Memory B cell (primary cell): ENCODE results near the gene CITED4.

Experiments
- ATAC-seq: fragments of 150-1000 bp; cut with Tn5 transposase; 2 replicates; pipeline ENCODE4 v1.10.0; 2021; ENCODE audit warnings: low read depth, mild to moderate bottlenecking, moderate library complexity
- DNase-seq, 2 donors: peaks; one replicate each; pipeline ENCODE4 v3.0.0; 2022; ENCODE audit warnings: low spot score in 2 of 2
- H3K27ac Mint-ChIP-seq: one replicate; pipeline ENCODE4 v1.8.0; 2022; ENCODE audit warnings: mild to moderate bottlenecking, moderate library complexity, mixed read lengths
- H3K27me3 Mint-ChIP-seq: one replicate; pipeline ENCODE4 v1.8.0; 2022; ENCODE audit warnings: mixed read lengths
- H3K36me3 Mint-ChIP-seq: one replicate; pipeline ENCODE4 v1.8.0; 2022; ENCODE audit warnings: mild to moderate bottlenecking, mixed read lengths
- H3K4me1 Mint-ChIP-seq: one replicate; pipeline ENCODE4 v1.8.0; 2022; ENCODE audit warnings: mixed read lengths
- H3K4me3 Mint-ChIP-seq: one replicate; pipeline ENCODE4 v1.8.0; 2022; ENCODE audit warnings: mild to moderate bottlenecking, moderate library complexity, mixed read lengths
- H3K9me3 Mint-ChIP-seq: one replicate; pipeline ENCODE4 v1.8.0; 2022; ENCODE audit warnings: mixed read lengths

The CITED4 gene

DNA sequence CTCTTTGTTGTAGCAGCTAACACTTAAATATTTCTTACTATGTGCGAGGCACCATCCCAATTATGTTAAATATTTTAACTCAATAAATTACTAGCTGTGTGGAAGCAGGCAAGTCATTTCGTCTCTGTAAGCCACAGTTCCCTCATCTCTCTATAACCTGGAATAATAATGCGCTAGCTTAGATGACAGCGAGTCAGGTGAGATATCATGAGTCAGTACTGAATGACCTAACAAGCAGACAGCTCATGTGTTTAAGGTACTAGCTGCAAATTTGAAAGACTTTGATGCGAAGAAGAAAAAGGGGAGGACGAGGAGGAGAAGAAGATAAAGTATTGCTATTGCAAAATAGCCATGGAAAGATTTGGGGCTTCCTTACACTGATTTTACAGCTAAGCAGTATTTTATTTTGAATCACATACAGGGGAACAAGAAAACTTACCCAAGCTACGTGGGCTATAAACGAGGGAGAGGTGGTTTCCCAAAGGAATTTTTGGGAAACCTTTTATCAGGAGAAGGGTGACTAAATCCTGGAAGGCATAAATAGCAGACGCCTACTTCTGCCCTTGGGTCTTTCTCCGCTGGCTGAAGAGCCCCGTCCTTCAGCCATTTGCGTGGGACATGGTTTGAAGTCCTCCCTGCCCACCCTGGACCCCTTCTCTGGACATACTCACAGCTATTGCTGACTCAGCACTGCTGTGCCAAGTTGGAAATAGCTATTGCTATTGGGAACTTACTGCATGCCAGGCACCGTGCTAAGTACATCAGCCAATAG is 8.9 kb downstream of the CITED4 start:
- Mint-ChIP-seq H3K27ac (no peak overlapping the region), H3K36me3 (no peaks in the 10 kb centered on the region), H3K9me3 (no peaks in the 10 kb centered on the region), H3K4me1 (peaks cover 2% of the 10 kb centered on the region), H3K4me3 (no peak overlapping the region), H3K27me3 (peaks cover 13% of the 10 kb centered on the region)
- ATAC-seq (no peak), DNase-seq (no peak)

GRCh38 chr1:40851643-40852042 is 10.5 kb downstream of the CITED4 start:
- peaks cover 12% of the 10 kb centered on the region for H3K27me3 Mint-ChIP-seq
- H3K27ac Mint-ChIP-seq: no peak overlapping the region
- DNase-seq: no peak
- H3K9me3 Mint-ChIP-seq: no peaks in the 10 kb centered on the region
- no peak for ATAC-seq
- H3K36me3 Mint-ChIP-seq: no peaks in the 10 kb centered on the region
- H3K4me1 Mint-ChIP-seq: peaks cover 2% of the 10 kb centered on the region
- no peak overlapping the region for H3K4me3 Mint-ChIP-seq

DNA sequence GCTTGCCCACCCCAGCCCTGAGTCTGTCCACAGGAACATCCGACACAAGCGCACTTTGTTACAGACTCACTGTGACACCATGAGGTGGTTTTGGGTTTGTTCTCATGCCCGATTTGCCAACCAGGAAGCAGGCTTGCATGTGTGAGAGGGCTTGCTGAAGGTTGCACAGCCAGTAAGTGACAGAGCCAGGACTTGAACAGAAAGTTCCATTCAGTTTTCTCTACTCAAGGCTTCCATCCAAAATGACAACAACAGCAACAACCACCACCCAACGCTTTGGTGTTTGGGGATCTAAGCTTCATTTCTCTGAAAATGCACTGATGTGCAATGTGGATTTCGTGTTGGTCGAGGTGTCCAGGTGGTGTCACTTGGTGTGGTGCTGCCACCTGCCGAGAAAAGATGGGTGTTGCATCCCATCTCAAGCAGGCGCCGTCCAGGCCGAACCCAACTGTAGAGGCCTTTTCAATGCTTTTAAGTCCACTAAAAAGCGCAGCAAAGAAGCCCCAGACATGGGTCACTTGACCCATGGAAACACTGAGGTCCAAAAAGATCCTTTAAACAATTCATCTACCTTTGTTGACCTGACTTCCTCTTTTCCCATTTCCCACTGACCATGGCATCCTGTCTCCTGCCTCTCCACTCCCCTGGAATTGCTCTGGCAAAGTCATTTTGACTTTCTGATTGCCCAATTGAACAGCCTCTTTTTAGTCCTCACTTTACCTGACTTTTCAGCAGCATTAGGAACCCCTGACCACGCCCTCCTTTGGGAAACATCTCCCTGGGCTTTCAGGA is 12.2 kb downstream of the CITED4 start:
- no peak overlapping the region for H3K27ac Mint-ChIP-seq
- DNase-seq: peak; percentile 78 to 79
- H3K36me3 Mint-ChIP-seq: no peaks in the 10 kb centered on the region
- H3K9me3 Mint-ChIP-seq: no peaks in the 10 kb centered on the region
- H3K4me3 Mint-ChIP-seq: peak overlapping the region; percentile 41
- peak; percentile 95 for ATAC-seq
- peaks cover 5% of the 10 kb centered on the region for H3K4me1 Mint-ChIP-seq
- H3K27me3 Mint-ChIP-seq: peaks cover 8% of the 10 kb centered on the region

DNA sequence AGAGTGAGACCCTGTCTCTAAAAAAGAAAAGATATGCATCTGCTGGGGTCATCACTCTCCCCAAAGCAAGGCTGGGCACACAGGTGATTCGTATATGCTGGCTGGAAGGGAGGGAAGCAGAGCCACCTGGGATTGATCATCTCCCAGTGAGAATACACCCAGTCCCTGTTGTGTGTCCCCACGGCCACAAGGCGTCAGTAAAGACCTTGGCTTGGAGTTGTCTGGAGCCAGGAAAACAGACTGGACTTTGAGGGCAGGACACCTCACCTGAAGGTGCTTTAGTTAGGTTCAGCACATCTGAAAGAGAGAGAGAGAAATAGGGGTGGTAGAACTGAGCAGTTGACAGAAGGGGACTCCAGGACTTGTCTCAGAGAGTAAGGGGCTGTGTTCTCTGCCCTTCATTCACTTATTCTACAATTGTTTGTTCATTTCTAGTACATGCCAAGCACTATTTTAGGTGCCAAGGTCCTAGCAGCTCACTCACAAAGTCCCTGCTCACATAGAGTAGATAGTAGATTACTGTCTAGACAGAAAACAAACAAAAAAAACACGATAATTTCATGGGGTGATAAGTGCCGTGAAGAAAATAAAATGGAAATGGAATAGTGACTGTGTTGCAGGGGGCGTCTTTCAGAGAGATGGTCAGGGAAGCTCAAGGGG is 13.5 kb downstream of the CITED4 start:
- DNase-seq: no peak
- peaks cover 9% of the 10 kb centered on the region for H3K27me3 Mint-ChIP-seq
- ATAC-seq: no peak
- H3K9me3 Mint-ChIP-seq: no peaks in the 10 kb centered on the region
- no peak overlapping the region for H3K27ac Mint-ChIP-seq
- H3K4me3 Mint-ChIP-seq: no peak overlapping the region
- peaks cover 5% of the 10 kb centered on the region for H3K4me1 Mint-ChIP-seq
- H3K36me3 Mint-ChIP-seq: no peaks in the 10 kb centered on the region

DNA sequence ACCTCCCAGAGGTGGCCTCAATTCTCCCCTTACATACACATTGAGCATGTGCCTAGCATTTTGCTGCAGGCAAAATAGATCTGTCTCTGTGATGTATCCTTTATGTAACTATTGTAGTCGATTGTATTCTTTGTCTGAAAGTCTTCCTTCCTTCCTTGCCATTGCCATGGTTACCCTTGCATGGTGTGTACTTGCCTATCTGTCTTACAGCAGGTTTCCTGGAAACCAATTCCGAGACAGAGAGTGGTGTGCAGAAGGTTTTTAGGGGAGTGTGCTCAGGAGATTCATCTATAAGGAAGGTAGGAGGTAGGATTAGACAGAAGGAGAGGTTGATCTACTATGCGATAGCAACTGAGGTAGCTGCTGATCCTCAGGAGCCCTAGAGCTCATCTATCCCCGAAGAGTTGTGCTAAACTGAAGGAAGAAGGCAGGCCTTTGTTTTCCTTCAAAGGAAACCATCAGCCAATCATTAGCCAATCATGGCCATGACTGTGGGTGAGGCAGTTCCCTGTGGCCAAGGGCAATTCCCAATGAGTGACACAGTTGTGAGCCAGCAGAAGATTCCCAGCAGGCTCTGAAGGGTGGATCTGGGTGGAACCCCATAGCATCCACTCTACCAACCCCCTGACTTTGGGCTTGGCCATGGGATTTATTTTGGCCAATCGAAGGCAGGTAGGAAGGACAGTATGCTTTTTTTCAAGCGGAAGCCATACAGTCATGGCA is 15.0 kb downstream of the CITED4 start:
- Mint-ChIP-seq H3K27ac (no peak overlapping the region), H3K4me1 (peaks cover 5% of the 10 kb centered on the region), H3K9me3 (peaks cover 3% of the 10 kb centered on the region), H3K36me3 (peaks cover 3% of the 10 kb centered on the region), H3K27me3 (peaks cover 10% of the 10 kb centered on the region), H3K4me3 (no peak overlapping the region)
- no peak for ATAC-seq
- no peak for DNase-seq

GRCh38 chr1:40845895-40846294 is 16.3 kb downstream of the CITED4 start:
- H3K4me3 Mint-ChIP-seq: no peak overlapping the region
- H3K36me3 Mint-ChIP-seq: peaks cover 3% of the 10 kb centered on the region
- H3K4me1 Mint-ChIP-seq: peaks cover 5% of the 10 kb centered on the region
- DNase-seq: no peak
- ATAC-seq: no peak
- no peak overlapping the region for H3K27ac Mint-ChIP-seq
- peaks cover 6% of the 10 kb centered on the region for H3K27me3 Mint-ChIP-seq
- peaks cover 3% of the 10 kb centered on the region for H3K9me3 Mint-ChIP-seq

DNA sequence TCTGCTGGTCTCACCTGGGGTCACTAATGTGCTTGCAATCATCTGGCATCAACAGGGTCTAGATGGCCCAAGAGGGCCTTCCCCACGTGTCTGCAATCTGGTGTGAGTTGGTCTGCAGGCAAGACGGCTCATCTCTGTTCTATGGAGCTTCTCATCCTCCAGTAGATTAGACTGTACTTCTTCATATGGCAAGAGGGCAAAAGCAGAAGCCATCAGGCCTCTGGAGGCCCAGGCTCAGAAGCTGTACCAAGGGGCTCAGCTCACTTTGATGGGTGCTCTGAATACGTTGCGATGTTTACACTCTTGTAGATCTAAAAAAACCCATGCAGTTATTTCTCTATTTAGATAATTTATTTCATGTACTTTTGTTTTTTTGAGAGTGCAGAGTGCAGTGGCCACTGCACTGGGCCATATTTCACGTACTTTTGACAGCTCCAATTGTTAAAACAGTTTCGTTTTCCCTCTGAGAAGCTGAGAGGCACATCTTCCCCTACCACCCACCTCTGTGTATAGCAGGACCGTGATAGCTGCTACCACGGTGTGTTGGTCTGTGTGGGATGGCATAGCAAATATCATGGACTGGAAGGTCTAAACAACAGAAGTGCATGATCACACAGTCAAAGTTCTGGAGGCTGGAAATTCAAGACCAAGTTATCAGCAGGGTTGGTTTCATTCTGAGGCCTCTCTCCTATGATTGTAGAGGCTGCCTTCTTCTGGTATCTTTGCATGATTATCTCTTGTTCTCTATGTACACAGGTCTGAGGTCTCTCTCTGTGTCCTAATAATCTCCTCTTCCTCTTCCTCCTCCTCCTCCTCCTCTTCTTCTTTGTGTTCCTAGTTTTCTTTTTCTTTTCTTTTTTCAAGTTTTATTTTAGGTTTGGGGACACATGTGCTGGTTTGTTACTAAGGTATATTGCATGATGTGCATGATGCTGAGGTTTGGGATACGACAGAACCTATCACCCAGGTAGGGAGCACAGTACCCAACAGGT is 17.0 kb downstream of the CITED4 start:
- Mint-ChIP-seq H3K36me3 (peaks cover 3% of the 10 kb centered on the region), H3K9me3 (peaks cover 3% of the 10 kb centered on the region), H3K4me3 (no peak overlapping the region), H3K4me1 (peaks cover 5% of the 10 kb centered on the region), H3K27ac (no peak overlapping the region), H3K27me3 (peaks cover 6% of the 10 kb centered on the region)
- ATAC-seq (no peak), DNase-seq (no peak)

GRCh38 chr1:40844079-40844478 is 18.1 kb downstream of the CITED4 start:
- no peak overlapping the region for H3K4me3 Mint-ChIP-seq
- DNase-seq: no peak
- no peak overlapping the region for H3K27ac Mint-ChIP-seq
- peaks cover 3% of the 10 kb centered on the region for H3K9me3 Mint-ChIP-seq
- peaks cover 11% of the 10 kb centered on the region for H3K27me3 Mint-ChIP-seq
- no peak for ATAC-seq
- peaks cover 3% of the 10 kb centered on the region for H3K4me1 Mint-ChIP-seq
- peaks cover 3% of the 10 kb centered on the region for H3K36me3 Mint-ChIP-seq

DNA sequence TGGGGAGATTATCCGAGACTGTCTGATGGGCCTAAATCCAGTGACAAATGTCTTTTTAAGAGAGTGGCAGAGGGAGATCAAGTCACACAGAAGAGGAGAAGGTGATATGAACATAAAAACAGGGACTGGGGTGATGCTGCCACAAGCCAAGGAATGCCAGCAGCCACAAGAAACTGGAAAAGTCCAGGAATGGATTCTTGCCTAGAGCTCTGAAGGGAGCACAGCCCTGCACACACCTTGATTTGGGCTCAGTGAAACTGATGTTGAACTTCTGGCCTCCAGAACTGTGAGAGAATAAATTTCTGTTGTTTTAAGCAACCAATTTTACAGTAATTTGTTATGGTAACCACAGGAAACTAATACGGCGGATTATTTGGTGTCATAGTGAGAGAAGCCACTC is 19.5 kb downstream of the CITED4 start:
- Mint-ChIP-seq H3K27ac (no peak overlapping the region), H3K4me3 (no peak overlapping the region), H3K9me3 (peaks cover 3% of the 10 kb centered on the region), H3K4me1 (peaks cover 3% of the 10 kb centered on the region), H3K36me3 (peaks cover 3% of the 10 kb centered on the region), H3K27me3 (peaks cover 12% of the 10 kb centered on the region)
- ATAC-seq (no peak), DNase-seq (no peak)

DNA sequence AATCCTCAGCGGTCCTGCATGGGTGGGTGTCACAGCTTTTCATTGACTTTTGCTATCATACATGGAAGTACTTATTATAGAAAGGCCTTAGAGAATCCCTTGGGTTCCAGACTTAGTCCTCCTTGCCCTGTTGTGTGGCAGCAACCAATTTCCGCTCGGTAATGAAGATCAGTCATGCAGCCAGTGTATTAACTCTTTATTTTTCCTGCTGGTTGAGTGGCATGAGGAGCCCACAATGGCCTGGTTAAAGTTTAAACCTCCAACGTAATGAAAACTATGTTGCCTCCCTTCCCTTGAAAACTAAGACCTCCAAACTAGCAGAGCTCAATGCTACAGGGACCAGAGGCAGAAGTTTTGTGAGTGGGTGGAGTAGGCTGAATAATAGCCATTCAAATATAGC is 20.0 kb downstream of the CITED4 start:
- Mint-ChIP-seq H3K4me1 (peaks cover 3% of the 10 kb centered on the region), H3K27ac (no peak overlapping the region), H3K36me3 (peaks cover 3% of the 10 kb centered on the region), H3K27me3 (peaks cover 12% of the 10 kb centered on the region), H3K9me3 (peaks cover 3% of the 10 kb centered on the region), H3K4me3 (no peak overlapping the region)
- ATAC-seq: no peak
- no peak for DNase-seq

- H3K27ac Mint-ChIP-seq: no peak overlapping the region
Measured at GRCh38 chr1:40841602-40842001, 20.6 kb downstream of the CITED4 start.

GRCh38 chr1:40840526-40841323 is 21.4 kb downstream of the CITED4 start:
- Mint-ChIP-seq H3K27me3 (peaks cover 12% of the 10 kb centered on the region), H3K9me3 (peaks cover 3% of the 10 kb centered on the region), H3K4me1 (peaks cover 3% of the 10 kb centered on the region), H3K27ac (no peak overlapping the region), H3K4me3 (no peak overlapping the region), H3K36me3 (peaks cover 3% of the 10 kb centered on the region)
- no peak for ATAC-seq
- DNase-seq: no peak

More at GRCh38 chr1:40841602-40842001, 20.6 kb downstream of the CITED4 start:
- no peak for ATAC-seq
- Mint-ChIP-seq H3K9me3 (peaks cover 3% of the 10 kb centered on the region), H3K4me1 (peaks cover 3% of the 10 kb centered on the region), H3K36me3 (peaks cover 3% of the 10 kb centered on the region), H3K27me3 (peaks cover 12% of the 10 kb centered on the region), H3K4me3 (no peak overlapping the region)
- no peak for DNase-seq
